ENCODE results near the gene ADAM10.
A peak's percentile ranks its signal among the peaks of the same experiment; 100 is the strongest.

GRCh38 chr15:58770519-58770856 is 21.0 kb upstream of the ADAM10 start:
- TF ChIP-seq POLR2A (IDR thresholded peaks at IDR 0.05) (no peak), POLR2AphosphoS5 (IDR thresholded peaks at IDR 0.05) (no peak)
- TF ChIP-seq, protein P1, sequence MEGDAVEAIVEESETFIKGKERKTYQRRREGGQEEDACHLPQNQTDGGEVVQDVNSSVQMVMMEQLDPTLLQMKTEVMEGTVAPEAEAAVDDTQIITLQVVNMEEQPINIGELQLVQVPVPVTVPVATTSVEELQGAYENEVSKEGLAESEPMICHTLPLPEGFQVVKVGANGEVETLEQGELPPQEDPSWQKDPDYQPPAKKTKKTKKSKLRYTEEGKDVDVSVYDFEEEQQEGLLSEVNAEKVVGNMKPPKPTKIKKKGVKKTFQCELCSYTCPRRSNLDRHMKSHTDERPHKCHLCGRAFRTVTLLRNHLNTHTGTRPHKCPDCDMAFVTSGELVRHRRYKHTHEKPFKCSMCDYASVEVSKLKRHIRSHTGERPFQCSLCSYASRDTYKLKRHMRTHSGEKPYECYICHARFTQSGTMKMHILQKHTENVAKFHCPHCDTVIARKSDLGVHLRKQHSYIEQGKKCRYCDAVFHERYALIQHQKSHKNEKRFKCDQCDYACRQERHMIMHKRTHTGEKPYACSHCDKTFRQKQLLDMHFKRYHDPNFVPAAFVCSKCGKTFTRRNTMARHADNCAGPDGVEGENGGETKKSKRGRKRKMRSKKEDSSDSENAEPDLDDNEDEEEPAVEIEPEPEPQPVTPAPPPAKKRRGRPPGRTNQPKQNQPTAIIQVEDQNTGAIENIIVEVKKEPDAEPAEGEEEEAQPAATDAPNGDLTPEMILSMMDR (IDR thresholded peaks at IDR 0.05) = peak in 1 of 2 donors; percentile 2
